NCI-H446 treated with DMSO at 0.1 percent for 48 hours (cell line): ENCODE measurements around the gene PCSK2.

Experiments
- DNase-seq: peaks from one replicate; lab custom pipeline; 2025; lab: John Stamatoyannopoulos, UW

The PCSK2 gene

GRCh38 chr20:17534077-17534476 lies 307.2 kb downstream of the PCSK2 start:
- DNase-seq, result no peak
